GM19239 (cell line): ENCODE data around the gene ARID4A.
A peak's percentile ranks its signal among the peaks of the same experiment; 100 is the strongest.
"Not testable (repeated sequence)": the region's sequence is repeated elsewhere in the genome, so short reads cannot be mapped to it uniquely, and the experiment has no call there.

Experiments
- DNase-seq: peaks from one replicate; pipeline ENCODE4 v3.0.0; 2011; ENCODE audit warnings: low spot score; ENCODE audit not compliant: insufficient read length
- FAIRE-seq: peaks from 2 replicates; lab custom pipeline; 2011; peaks lifted over from hg19 to GRCh38; lab: Jason Lieb, UNC

Gene ARID4A

GRCh38 chr14:58353516-58354299 lies 55.4 kb downstream of the ARID4A start:
- FAIRE-seq = peak; percentile 45

GRCh38 chr14:58354808-58355207 lies 56.5 kb downstream of the ARID4A start:
- DNase-seq (no peak), FAIRE-seq (peak; percentile 82)

More at GRCh38 chr14:58353516-58354299, 55.4 kb downstream of the ARID4A start:
- DNase-seq = no peak

GRCh38 chr14:58356268-58356667 lies 57.9 kb downstream of the ARID4A start:
- DNase-seq (no peak), FAIRE-seq (no peak)

GRCh38 chr14:58362272-58362671 lies 63.9 kb downstream of the ARID4A start:
- not testable (repeated sequence) for FAIRE-seq, DNase-seq

- FAIRE-seq (peak; percentile 66), DNase-seq (no peak)
Observed at GRCh38 chr14:58362798-58363412, 64.5 kb downstream of the ARID4A start.

- no peak for DNase-seq
Observed at GRCh38 chr14:58364316-58364715, 66.0 kb downstream of the ARID4A start.

GRCh38 chr14:58367296-58367695 lies 68.9 kb downstream of the ARID4A start:
- DNase-seq (no peak), FAIRE-seq (no peak)

More at GRCh38 chr14:58364316-58364715, 66.0 kb downstream of the ARID4A start:
- FAIRE-seq = peak; percentile 68

GRCh38 chr14:58368956-58369355 lies 70.6 kb downstream of the ARID4A start:
- DNase-seq = no peak
- FAIRE-seq = no peak

GRCh38 chr14:58376791-58377190 lies 78.4 kb downstream of the ARID4A start:
- no peak for DNase-seq
- no peak for FAIRE-seq

- DNase-seq (no peak), FAIRE-seq (no peak)
Observed at GRCh38 chr14:58390830-58391229, 92.5 kb downstream of the ARID4A start.

- FAIRE-seq (no peak), DNase-seq (no peak)
Observed at GRCh38 chr14:58395562-58395811, 97.1 kb downstream of the ARID4A start.

GRCh38 chr14:58395812-58396788 lies 97.7 kb downstream of the ARID4A start, which contains the start of gene TOMM20L:
TSS of gene TOMM20L (plus strand) at chr14:58395930. CDS start at chr14:58395958, 28 bp downstream.
- DNase-seq (peak; percentile 91), FAIRE-seq (peak; percentile 58)

- no peak for FAIRE-seq
Observed at GRCh38 chr14:58397156-58397555, 98.8 kb downstream of the ARID4A start.

GRCh38 chr14:58398495-58398894 lies 100.1 kb downstream of the ARID4A start:
- FAIRE-seq (no peak), DNase-seq (no peak)

More at GRCh38 chr14:58397156-58397555, 98.8 kb downstream of the ARID4A start:
- no peak for DNase-seq

- FAIRE-seq = no peak
- no peak for DNase-seq
Observed at GRCh38 chr14:58398895-58399294, 100.5 kb downstream of the ARID4A start.

- no peak for DNase-seq
- no peak for FAIRE-seq
Observed at GRCh38 chr14:58401587-58401986, 103.2 kb downstream of the ARID4A start.

GRCh38 chr14:58408681-58409215 lies 110.4 kb downstream of the ARID4A start:
- FAIRE-seq (no peak), DNase-seq (no peak)

- no peak for DNase-seq
Observed at GRCh38 chr14:58414845-58415244, 116.5 kb downstream of the ARID4A start.

GRCh38 chr14:58415636-58416547 lies 117.5 kb downstream of the ARID4A start:
- DNase-seq = no peak
- no peak for FAIRE-seq

More at GRCh38 chr14:58414845-58415244, 116.5 kb downstream of the ARID4A start:
- FAIRE-seq = no peak
